GM23338 (cell line): ENCODE results near the gene RBAK. TPM values are rescaled to one million over a fixed set of nuclear protein-coding genes. Genes with fewer than 3 reads are reported as not detected.
"Not testable (repeated sequence)": the region's sequence is repeated elsewhere in the genome, so short reads cannot be mapped to it uniquely, and the experiment has no call there.

Experiments
- ATAC-seq: fragments of 200-7000 bp; cut with Tn5 transposase; 3 replicates; pipeline ENCODE4 v1.9.1; 2020
- DNase-seq: peaks from one replicate; pipeline ENCODE4 v3.0.0-alpha.2; 2015; ENCODE audit warnings: low spot score
- H2AFZ ChIP-seq: fragments of 200-600 bp; sonication (generic); 2 replicates; pipeline ENCODE4 v1.8.0; 2016; ENCODE audit warnings: antibody characterized with exemption, mild to moderate bottlenecking, moderate library complexity
- H3F3A ChIP-seq: fragments of 200-600 bp; sonication (generic); replicated peaks from 2 replicates; pipeline ENCODE4 v1.8.0; 2017; ENCODE audit warnings: antibody characterized with exemption, mixed run types, low read depth
- H3K27ac ChIP-seq: fragments of 200-600 bp; sonication (generic); 2 replicates; pipeline ENCODE4 v1.6.1; 2016; ENCODE audit warnings: low read depth
- H3K27me3 ChIP-seq: fragments of 200-600 bp; sonication (generic); 2 replicates; pipeline ENCODE4 v1.8.0; 2016; ENCODE audit warnings: mild to moderate bottlenecking, mixed run types, moderate library complexity; ENCODE audit not compliant: insufficient read depth
- H3K36me3 ChIP-seq: fragments of 200-600 bp; sonication (generic); 2 replicates; pipeline ENCODE4 v1.8.0; 2016; ENCODE audit warnings: mild to moderate bottlenecking; ENCODE audit not compliant: insufficient read depth
- H3K4me1 ChIP-seq: fragments of 200-600 bp; sonication (generic); 2 replicates; pipeline ENCODE4 v1.8.0; 2016; ENCODE audit warnings: mild to moderate bottlenecking, moderate library complexity; ENCODE audit not compliant: insufficient read depth
- H3K4me2 ChIP-seq: fragments of 200-600 bp; sonication (generic); 2 replicates; pipeline ENCODE4 v1.7.1; 2017; ENCODE audit warnings: mixed run types
- H3K4me3 ChIP-seq: fragments of 200-600 bp; sonication (generic); 2 replicates; pipeline ENCODE4 v1.6.1; 2016; ENCODE audit warnings: mixed run types
- H3K79me2 ChIP-seq: fragments of 200-600 bp; sonication (generic); replicated peaks from 2 replicates; pipeline ENCODE4 v1.8.0; 2017; ENCODE audit warnings: mild to moderate bottlenecking; ENCODE audit not compliant: insufficient read depth
- H3K9me2 ChIP-seq: fragments of 200-600 bp; sonication (generic); 2 replicates; pipeline ENCODE4 v1.8.0; 2017; ENCODE audit not compliant: insufficient read depth
- H4K20me1 ChIP-seq: fragments of 200-600 bp; sonication (generic); replicated peaks from 2 replicates; pipeline ENCODE4 v1.8.0; 2017; ENCODE audit warnings: mild to moderate bottlenecking; ENCODE audit not compliant: insufficient read depth
- H3K27ac Mint-ChIP-seq: 2 replicates; pipeline ENCODE4 v1.8.0; 2020; ENCODE audit warnings: inconsistent platforms, mild to moderate bottlenecking, moderate library complexity, mixed read lengths
- H3K27me3 Mint-ChIP-seq: 3 replicates; pipeline ENCODE4 v1.8.0; 2022; ENCODE audit warnings: low read depth, mild to moderate bottlenecking, moderate library complexity, mixed read lengths, inconsistent platforms; ENCODE audit not compliant: insufficient read depth, poor library complexity
- H3K36me3 Mint-ChIP-seq: 3 replicates; pipeline ENCODE4 v1.8.0; 2021; ENCODE audit warnings: low read depth, mild to moderate bottlenecking, inconsistent platforms, moderate library complexity, mixed read lengths
- H3K4me1 Mint-ChIP-seq: 3 replicates; pipeline ENCODE4 v1.8.0; 2020; ENCODE audit warnings: mild to moderate bottlenecking, inconsistent platforms, mixed read lengths
- H3K4me3 Mint-ChIP-seq: 3 replicates; pipeline ENCODE4 v1.8.0; 2021; ENCODE audit warnings: moderate library complexity, mild to moderate bottlenecking, inconsistent platforms, mixed read lengths
- H3K9me3 Mint-ChIP-seq: 3 replicates; pipeline ENCODE4 v1.8.0; 2020; ENCODE audit warnings: moderate library complexity, mild to moderate bottlenecking, inconsistent platforms, mixed read lengths
- CTCF ChIP-seq, 2 experiments: fragments of 200-600 bp in 1 of 2; sonication (generic) in 1 of 2; conservative IDR thresholded peaks; 2 replicates each; pipeline versions ENCODE4 v1.5.1 to v1.6.1; 2016 to 2017; ENCODE audit warnings: antibody characterized with exemption in 2 of 2, low read depth in 2 of 2, mild to moderate bottlenecking in 2 of 2, moderate library complexity in 1 of 2
- EZH2phosphoT487 ChIP-seq: fragments of 200-600 bp; sonication (generic); IDR thresholded peaks from one replicate; pipeline ENCODE4 v1.8.1; 2018; ENCODE audit warnings: antibody characterized with exemption; ENCODE audit not compliant: unreplicated experiment
- JUNB ChIP-seq: IDR thresholded peaks from one replicate; pipeline ENCODE4 v1.6.1; 2016; ENCODE audit warnings: antibody characterized with exemption; ENCODE audit not compliant: unreplicated experiment
- NANOG ChIP-seq: IDR thresholded peaks from 2 replicates; pipeline ENCODE4 v1.6.1; 2016; ENCODE audit warnings: antibody characterized with exemption, borderline replicate concordance
- POLR2AphosphoS5 ChIP-seq: IDR thresholded peaks from 2 replicates; pipeline ENCODE4 v1.6.1; 2016; ENCODE audit warnings: antibody characterized with exemption, low read depth
- polyA plus RNA-seq: library from polyadenylated mRNA; unstranded; fragments of >200 nt; fragmentation: Nextera tagmentation; extraction: Ambion mirVana; gene quantifications from 2 replicates; pipeline ENCODE4 v1.2.1, GENCODE V29; 2016
- total RNA-seq: library from RNA; depleted of rRNA; stranded (reverse); fragments of >200 nt; shearing (Covaris generic); gene quantifications from 2 replicates; pipeline ENCODE4 v1.2.3, GENCODE V29; 2014
- TF ChIP-seq, protein P1 (sequence below): IDR thresholded peaks from 2 replicates; pipeline ENCODE4 v1.6.1; 2016; ENCODE audit warnings: antibody characterized with exemption

The RBAK gene
- total and polyA plus RNA-seq, 2 experiments from 2014 or later, result 6.5 to 15.2 TPM

DNA sequence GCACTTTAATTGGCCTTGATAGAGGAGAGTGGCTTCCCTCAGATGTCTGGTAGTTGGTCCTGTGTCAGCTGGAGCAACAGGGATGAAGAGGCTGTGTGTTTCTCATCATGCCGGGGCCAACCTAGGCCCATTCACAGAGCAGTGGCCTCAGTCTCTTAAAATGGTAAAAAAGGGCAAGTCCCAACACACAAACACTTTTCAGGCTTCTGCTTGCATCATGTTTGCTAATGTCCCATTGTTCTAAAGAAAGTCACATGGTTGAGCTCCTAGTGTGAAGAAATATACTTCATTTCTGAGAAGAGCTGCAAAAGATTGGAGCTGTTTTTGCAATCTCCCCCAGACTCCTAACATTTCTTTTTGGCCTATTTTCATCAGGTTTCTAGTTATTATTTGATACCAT is 40.6 kb upstream of the RBAK start:
- H3K36me3 ChIP-seq, result no peaks in the 10 kb centered on the region
- Mint-ChIP-seq H3K4me3 (no peak overlapping the region), H3K27me3 (peaks cover 2% of the 10 kb centered on the region), H3K36me3 (peaks cover 25% of the 10 kb centered on the region), H3K27ac (peak overlapping the region; percentile 74; the same call in 1 of the 2 replicates), H3K9me3 (peaks cover 9% of the 10 kb centered on the region), H3K4me1 (peaks cover 3% of the 10 kb centered on the region; the same call in 1 of the 3 replicates)
- DNase-seq (no peak), ATAC-seq (no peak)
- no peaks in the 10 kb centered on the region for H3K9me2 ChIP-seq
- H3K79me2 ChIP-seq, result no peaks in the 10 kb centered on the region
- H3K4me2 ChIP-seq, result no peak overlapping the region
- TF ChIP-seq NANOG, result no peak
- no peak for TF ChIP-seq EZH2phosphoT487
- TF ChIP-seq POLR2AphosphoS5, result no peak
- TF ChIP-seq CTCF (conservative IDR thresholded peaks at IDR 0.05; ENCODE audit: low read depth in 2 of 2), result no peak
- TF ChIP-seq, protein P1, sequence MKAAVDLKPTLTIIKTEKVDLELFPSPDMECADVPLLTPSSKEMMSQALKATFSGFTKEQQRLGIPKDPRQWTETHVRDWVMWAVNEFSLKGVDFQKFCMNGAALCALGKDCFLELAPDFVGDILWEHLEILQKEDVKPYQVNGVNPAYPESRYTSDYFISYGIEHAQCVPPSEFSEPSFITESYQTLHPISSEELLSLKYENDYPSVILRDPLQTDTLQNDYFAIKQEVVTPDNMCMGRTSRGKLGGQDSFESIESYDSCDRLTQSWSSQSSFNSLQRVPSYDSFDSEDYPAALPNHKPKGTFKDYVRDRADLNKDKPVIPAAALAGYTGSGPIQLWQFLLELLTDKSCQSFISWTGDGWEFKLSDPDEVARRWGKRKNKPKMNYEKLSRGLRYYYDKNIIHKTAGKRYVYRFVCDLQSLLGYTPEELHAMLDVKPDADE, result no peak
- TF ChIP-seq JUNB, result no peak
- no peak overlapping the region for H2AFZ ChIP-seq
- H4K20me1 ChIP-seq, result no peaks in the 10 kb centered on the region
- no peaks in the 10 kb centered on the region for H3K27me3 ChIP-seq
- H3F3A ChIP-seq, result no peaks in the 10 kb centered on the region
- H3K27ac ChIP-seq, result no peak overlapping the region
- no peaks in the 10 kb centered on the region for H3K4me1 ChIP-seq
- H3K4me3 ChIP-seq, result no peak overlapping the region

DNA sequence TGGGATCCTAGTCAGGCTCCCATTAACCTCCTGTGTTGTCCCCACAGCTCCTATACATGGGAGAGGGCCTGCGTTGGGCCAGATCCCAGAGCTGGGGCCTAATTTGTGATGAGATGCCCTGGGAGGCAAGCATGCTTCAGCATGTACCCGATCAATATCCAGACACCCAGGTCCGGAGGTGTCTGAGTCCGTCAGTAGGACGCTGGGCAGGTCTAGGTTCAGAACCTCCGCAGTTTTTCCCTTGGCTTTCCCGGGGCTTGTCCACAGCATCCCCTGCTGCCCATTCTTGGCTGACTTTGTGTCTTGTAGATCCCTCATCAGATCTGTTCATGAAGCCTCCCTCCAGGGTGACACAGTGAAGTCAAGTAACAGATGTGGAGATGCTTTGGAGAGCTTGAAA is 32.7 kb upstream of the RBAK start:
- Histone ChIP-seq H3K4me1 (no peaks in the 10 kb centered on the region), H3K36me3 (no peaks in the 10 kb centered on the region), H3K9me2 (no peaks in the 10 kb centered on the region), H3K79me2 (no peaks in the 10 kb centered on the region), H3F3A (no peaks in the 10 kb centered on the region), H3K27ac (no peak overlapping the region), H4K20me1 (no peaks in the 10 kb centered on the region), H3K4me2 (no peak overlapping the region), H3K27me3 (no peaks in the 10 kb centered on the region), H3K4me3 (no peak overlapping the region), H2AFZ (no peak overlapping the region)
- H3K27ac Mint-ChIP-seq, result no peak overlapping the region
- H3K36me3 Mint-ChIP-seq, result peaks cover 31% of the 10 kb centered on the region
- TF ChIP-seq EZH2phosphoT487 (no peak), CTCF (conservative IDR thresholded peaks at IDR 0.05; ENCODE audit: low read depth in 2 of 2) (peak; percentile 25 to 51; a peak in 3 of 4 replicates)
- H3K4me3 Mint-ChIP-seq, result no peak overlapping the region
- DNase-seq, result peak; percentile 17
- ATAC-seq, result no peak
- H3K27me3 Mint-ChIP-seq, result peaks cover 3% of the 10 kb centered on the region
- H3K4me1 Mint-ChIP-seq, result peaks cover 4% of the 10 kb centered on the region; the same call in 1 of the 3 replicates
- peaks cover 27% of the 10 kb centered on the region for H3K9me3 Mint-ChIP-seq

DNA sequence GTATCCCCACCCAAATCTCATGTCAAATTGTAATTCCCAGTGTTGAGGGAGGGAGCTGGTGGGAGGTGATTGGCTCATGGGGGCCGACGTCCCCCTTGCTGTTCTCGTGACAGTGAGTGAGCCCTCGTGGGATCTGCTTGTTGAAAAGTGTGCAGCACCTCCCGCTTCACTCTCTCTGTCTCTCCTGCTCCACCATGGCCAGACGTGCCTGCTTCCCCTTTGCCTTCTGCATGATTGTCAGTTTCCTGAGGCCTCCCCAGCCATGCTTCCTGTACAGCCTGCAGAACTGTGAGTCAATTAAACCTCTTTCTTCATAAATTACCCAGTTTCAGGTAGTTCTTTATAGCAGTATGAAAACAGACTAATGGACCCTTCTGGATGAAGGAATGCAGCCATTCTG is 29.7 kb upstream of the RBAK start:
- not testable (repeated sequence) for H3K79me2 ChIP-seq, H3K36me3 ChIP-seq, H2AFZ ChIP-seq, H3K4me2 ChIP-seq, H3K27me3 ChIP-seq, H3K27ac ChIP-seq, H3K4me1 ChIP-seq, H3K27me3 Mint-ChIP-seq, ATAC-seq, H3K27ac Mint-ChIP-seq, DNase-seq, H3K4me1 Mint-ChIP-seq, H3F3A ChIP-seq, H3K9me2 ChIP-seq, H3K4me3 Mint-ChIP-seq, H4K20me1 ChIP-seq, H3K4me3 ChIP-seq
- Mint-ChIP-seq H3K36me3 (peaks cover 27% of the 10 kb centered on the region), H3K9me3 (peaks cover 23% of the 10 kb centered on the region)

- not testable (repeated sequence) for H3K4me3 Mint-ChIP-seq, H3K4me2 ChIP-seq, H3K4me1 ChIP-seq, H3K27ac ChIP-seq, H3K4me1 Mint-ChIP-seq, H3K4me3 ChIP-seq, H4K20me1 ChIP-seq, H3K79me2 ChIP-seq, H3K27ac Mint-ChIP-seq, H2AFZ ChIP-seq, H3K9me2 ChIP-seq, H3K36me3 ChIP-seq, H3F3A ChIP-seq, DNase-seq, ATAC-seq, H3K27me3 Mint-ChIP-seq, H3K27me3 ChIP-seq
- H3K36me3 Mint-ChIP-seq, result peaks cover 24% of the 10 kb centered on the region
- peaks cover 25% of the 10 kb centered on the region for H3K9me3 Mint-ChIP-seq
Observed at GRCh38 chr7:5017626-5018025, 28.0 kb upstream of the RBAK start.
